D721Med (cell line): ENCODE measurements around the gene ANGPT4.

Experiments used
- DNase-seq: peaks from one replicate; pipeline ENCODE4 v3.0.0; 2011; ENCODE audit warnings: low spot score; ENCODE audit not compliant: insufficient read length
- FAIRE-seq: peaks from 2 replicates; lab custom pipeline; 2011; peaks lifted over from hg19 to GRCh38; lab: Jason Lieb, UNC
- TF ChIP-seq, protein P1 (sequence below): IDR thresholded peaks from 2 replicates; pipeline ENCODE4 v1.5.1; 2012; ENCODE audit warnings: mild to moderate bottlenecking, control low read depth; ENCODE audit not compliant: insufficient read depth; ENCODE audit errors: missing control alignments

ANGPT4 gene

GRCh38 chr20:875115-875514 lies 41.0 kb downstream of the ANGPT4 start:
- TF ChIP-seq, protein P1, sequence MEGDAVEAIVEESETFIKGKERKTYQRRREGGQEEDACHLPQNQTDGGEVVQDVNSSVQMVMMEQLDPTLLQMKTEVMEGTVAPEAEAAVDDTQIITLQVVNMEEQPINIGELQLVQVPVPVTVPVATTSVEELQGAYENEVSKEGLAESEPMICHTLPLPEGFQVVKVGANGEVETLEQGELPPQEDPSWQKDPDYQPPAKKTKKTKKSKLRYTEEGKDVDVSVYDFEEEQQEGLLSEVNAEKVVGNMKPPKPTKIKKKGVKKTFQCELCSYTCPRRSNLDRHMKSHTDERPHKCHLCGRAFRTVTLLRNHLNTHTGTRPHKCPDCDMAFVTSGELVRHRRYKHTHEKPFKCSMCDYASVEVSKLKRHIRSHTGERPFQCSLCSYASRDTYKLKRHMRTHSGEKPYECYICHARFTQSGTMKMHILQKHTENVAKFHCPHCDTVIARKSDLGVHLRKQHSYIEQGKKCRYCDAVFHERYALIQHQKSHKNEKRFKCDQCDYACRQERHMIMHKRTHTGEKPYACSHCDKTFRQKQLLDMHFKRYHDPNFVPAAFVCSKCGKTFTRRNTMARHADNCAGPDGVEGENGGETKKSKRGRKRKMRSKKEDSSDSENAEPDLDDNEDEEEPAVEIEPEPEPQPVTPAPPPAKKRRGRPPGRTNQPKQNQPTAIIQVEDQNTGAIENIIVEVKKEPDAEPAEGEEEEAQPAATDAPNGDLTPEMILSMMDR: no peak
- FAIRE-seq (no peak), DNase-seq (no peak)

GRCh38 chr20:873875-874607 lies 42.1 kb downstream of the ANGPT4 start:
- FAIRE-seq (no peak), DNase-seq (no peak)
- TF ChIP-seq, protein P1: no peak

DNA sequence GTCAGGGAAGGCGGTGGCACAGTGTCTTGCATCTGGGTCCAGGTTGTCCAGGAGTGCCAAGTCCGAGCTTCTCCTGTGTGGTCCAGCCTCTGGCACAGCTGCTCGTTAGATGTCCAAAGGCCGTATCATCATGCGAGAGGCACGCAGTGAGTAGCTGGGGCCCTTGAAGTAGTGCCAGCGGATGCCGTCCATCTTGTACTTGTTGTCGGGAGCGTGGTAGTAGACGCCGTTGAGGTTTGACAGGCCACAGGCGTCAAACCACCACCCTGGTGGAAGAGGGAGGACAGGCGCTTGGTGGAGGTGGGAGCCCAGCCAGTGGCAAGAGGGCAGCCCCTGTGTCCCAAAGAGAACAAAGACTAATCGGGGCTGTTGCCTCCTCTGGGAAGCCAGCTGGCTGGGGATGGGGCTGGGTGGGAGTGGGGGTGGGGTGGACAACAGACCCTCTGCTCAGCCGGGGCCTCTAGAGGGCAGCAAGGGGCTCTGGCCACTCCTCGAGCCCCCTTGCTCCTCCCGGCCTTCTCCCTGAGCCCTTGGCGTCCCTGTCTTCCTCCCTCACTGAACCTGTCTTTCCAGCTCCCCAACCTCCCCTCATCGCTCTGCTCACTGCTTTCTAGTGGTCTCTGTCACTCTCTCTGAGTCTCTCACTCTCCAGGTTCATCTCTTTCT lies 43.1 kb downstream of the ANGPT4 start:
- DNase-seq (no peak), FAIRE-seq (no peak)
- TF ChIP-seq, protein P1: no peak

GRCh38 chr20:871948-872347 lies 44.2 kb downstream of the ANGPT4 start:
- FAIRE-seq: no peak
- TF ChIP-seq, protein P1: no peak

DNA sequence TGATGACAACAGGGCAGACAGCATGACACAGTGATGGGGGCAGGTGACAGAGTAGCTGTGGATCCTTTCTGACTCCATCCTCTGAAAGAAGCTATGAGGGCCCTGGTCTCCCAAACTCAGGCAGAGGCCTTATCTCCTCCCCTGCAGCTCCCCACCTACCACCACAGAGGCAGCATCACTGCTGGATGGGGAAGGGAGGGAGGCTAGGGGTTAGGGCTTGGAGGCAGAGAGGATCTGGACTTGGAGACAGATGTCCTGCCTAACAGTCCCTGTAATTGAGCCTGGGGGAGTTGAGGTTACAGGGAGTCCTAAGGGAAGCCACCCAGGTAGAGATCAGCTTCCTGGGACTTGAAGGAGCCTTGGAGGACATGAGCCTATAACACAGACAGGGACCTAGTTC lies 44.7 kb downstream of the ANGPT4 start:
- no peak for DNase-seq
- no peak for FAIRE-seq
- TF ChIP-seq, protein P1: no peak

More at GRCh38 chr20:871948-872347, 44.2 kb downstream of the ANGPT4 start:
- no peak for DNase-seq

GRCh38 chr20:870758-871157 lies 45.4 kb downstream of the ANGPT4 start:
- TF ChIP-seq, protein P1: no peak
- no peak for DNase-seq

GRCh38 chr20:869606-870005 lies 46.5 kb downstream of the ANGPT4 start:
- FAIRE-seq (no peak), DNase-seq (no peak)
- TF ChIP-seq, protein P1: no peak

More at GRCh38 chr20:870758-871157, 45.4 kb downstream of the ANGPT4 start:
- FAIRE-seq: no peak
